ENCODE measurements around the gene RELCH. TPM values are rescaled to one million over a fixed set of nuclear protein-coding genes. Genes with fewer than 3 reads are reported as not detected.

Gene RELCH
- total and polyA plus RNA-seq, 2 experiments from 2014 or later, result 8.6 to 38.6 TPM

- Histone ChIP-seq H3K36me3 (ENCODE audit: low read depth) (peaks cover 10% of the 10 kb centered on the region), H2AFZ (no peak overlapping the region), H3K9me2 (ENCODE audit: insufficient read depth) (no peaks in the 10 kb centered on the region), H3K27me3 (replicated peaks; ENCODE audit: insufficient read depth) (no peaks in the 10 kb centered on the region), H3K4me1 (ENCODE audit: insufficient read depth) (no peaks in the 10 kb centered on the region), H3K9ac (no peak overlapping the region), H3K9me3 (ENCODE audit: low read depth) (no peaks in the 10 kb centered on the region), H4K20me1 (ENCODE audit: insufficient read depth) (no peaks in the 10 kb centered on the region), H3K4me2 (ENCODE audit: unreplicated experiment) (no peak overlapping the region), H3F3A (ENCODE audit: insufficient read depth) (no peaks in the 10 kb centered on the region), H3K79me2 (ENCODE audit: insufficient read depth) (no peaks in the 10 kb centered on the region), H3K4me3 (no peak overlapping the region), H3K27ac (no peak overlapping the region)
- in situ Hi-C loops (cut with MboI), result no loop called here
- DNase-seq, result no peak
- TF ChIP-seq EZH2 (IDR thresholded peaks at IDR 0.05; ENCODE audit: insufficient read depth, poor library complexity, severe bottlenecking) (no peak), EZH2phosphoT487 (IDR thresholded peaks at IDR 0.05; ENCODE audit: insufficient read depth, low read depth) (no peak)
These were observed 107.0 kb downstream of the RELCH start for GRCh38 chr18:62294073-62294472.

GRCh38 chr18:62300359-62300963 lies 113.4 kb downstream of the RELCH start:
- Histone ChIP-seq H3K4me1 (ENCODE audit: insufficient read depth) (no peaks in the 10 kb centered on the region), H3K4me2 (ENCODE audit: unreplicated experiment) (no peak overlapping the region), H2AFZ (no peak overlapping the region), H3K27ac (no peak overlapping the region), H4K20me1 (ENCODE audit: insufficient read depth) (no peaks in the 10 kb centered on the region), H3K9me2 (ENCODE audit: insufficient read depth) (no peaks in the 10 kb centered on the region), H3K36me3 (ENCODE audit: low read depth) (peaks cover 16% of the 10 kb centered on the region), H3K27me3 (replicated peaks; ENCODE audit: insufficient read depth) (no peaks in the 10 kb centered on the region), H3F3A (ENCODE audit: insufficient read depth) (no peaks in the 10 kb centered on the region), H3K4me3 (no peak overlapping the region), H3K79me2 (ENCODE audit: insufficient read depth) (no peaks in the 10 kb centered on the region), H3K9me3 (ENCODE audit: low read depth) (no peaks in the 10 kb centered on the region), H3K9ac (no peak overlapping the region)
- TF ChIP-seq EZH2phosphoT487 (IDR thresholded peaks at IDR 0.05; ENCODE audit: insufficient read depth, low read depth), result no peak
- TF ChIP-seq EZH2 (IDR thresholded peaks at IDR 0.05; ENCODE audit: insufficient read depth, poor library complexity, severe bottlenecking), result no peak
- in situ Hi-C loops (cut with MboI), result no loop called here
- DNase-seq, result no peak
- WGBS, 2 experiments (ENCODE audit: low coverage in 1 of 2, low lambda C conversion rate in 2 of 2, missing lambda C conversion rate in 2 of 2), result 96 to 98% methylated on average over 3 of the region's 3 CpGs

- H3K36me3 ChIP-seq (ENCODE audit: low read depth), result peaks cover 16% of the 10 kb centered on the region
- WGBS, 2 experiments (ENCODE audit: low coverage in 1 of 2, low lambda C conversion rate in 2 of 2, missing lambda C conversion rate in 2 of 2), result 96 to 100% methylated on average over 1 of the region's 1 CpG
- H3K9me2 ChIP-seq (ENCODE audit: insufficient read depth), result no peaks in the 10 kb centered on the region
- H2AFZ ChIP-seq, result no peak overlapping the region
- H3K4me3 ChIP-seq, result no peak overlapping the region
- no peak overlapping the region for H3K27ac ChIP-seq
- no peaks in the 10 kb centered on the region for H3K27me3 ChIP-seq (replicated peaks; ENCODE audit: insufficient read depth)
- no peaks in the 10 kb centered on the region for H3K79me2 ChIP-seq (ENCODE audit: insufficient read depth)
- no peak overlapping the region for H3K9ac ChIP-seq
- no peaks in the 10 kb centered on the region for H4K20me1 ChIP-seq (ENCODE audit: insufficient read depth)
- in situ Hi-C loops (cut with MboI), result no loop called here
- H3K9me3 ChIP-seq (ENCODE audit: low read depth), result no peaks in the 10 kb centered on the region
- no peaks in the 10 kb centered on the region for H3K4me1 ChIP-seq (ENCODE audit: insufficient read depth)
- H3F3A ChIP-seq (ENCODE audit: insufficient read depth), result no peaks in the 10 kb centered on the region
- DNase-seq, result no peak
- TF ChIP-seq EZH2phosphoT487 (IDR thresholded peaks at IDR 0.05; ENCODE audit: insufficient read depth, low read depth), result no peak
- no peak for TF ChIP-seq EZH2 (IDR thresholded peaks at IDR 0.05; ENCODE audit: insufficient read depth, poor library complexity, severe bottlenecking)
- no peak overlapping the region for H3K4me2 ChIP-seq (ENCODE audit: unreplicated experiment)
These were observed 114.3 kb downstream of the RELCH start for GRCh38 chr18:62301322-62301721.

- Histone ChIP-seq H3K4me2 (ENCODE audit: unreplicated experiment) (no peak overlapping the region), H3K79me2 (ENCODE audit: insufficient read depth) (no peaks in the 10 kb centered on the region), H3K27me3 (replicated peaks; ENCODE audit: insufficient read depth) (no peaks in the 10 kb centered on the region), H4K20me1 (ENCODE audit: insufficient read depth) (no peaks in the 10 kb centered on the region), H3K4me3 (no peak overlapping the region), H3K9me2 (ENCODE audit: insufficient read depth) (no peaks in the 10 kb centered on the region), H3F3A (ENCODE audit: insufficient read depth) (no peaks in the 10 kb centered on the region), H3K9me3 (ENCODE audit: low read depth) (no peaks in the 10 kb centered on the region), H2AFZ (no peak overlapping the region), H3K9ac (no peak overlapping the region), H3K4me1 (ENCODE audit: insufficient read depth) (no peaks in the 10 kb centered on the region), H3K27ac (no peak overlapping the region), H3K36me3 (ENCODE audit: low read depth) (no peaks in the 10 kb centered on the region; the same call in 1 of the 2 replicates)
- in situ Hi-C loops (cut with MboI), result no loop called here
- TF ChIP-seq EZH2 (IDR thresholded peaks at IDR 0.05; ENCODE audit: insufficient read depth, poor library complexity, severe bottlenecking), result no peak
- TF ChIP-seq EZH2phosphoT487 (IDR thresholded peaks at IDR 0.05; ENCODE audit: insufficient read depth, low read depth), result no peak
- DNase-seq, result no peak
- 97 to 100% methylated on average over 1 of the region's 1 CpG for WGBS, 2 experiments (ENCODE audit: low coverage in 1 of 2, low lambda C conversion rate in 2 of 2, missing lambda C conversion rate in 2 of 2)
These were observed 125.8 kb downstream of the RELCH start for GRCh38 chr18:62312851-62313250.
